Loucy (cell line): Measurements from ENCODE around the gene BAK1.

Source experiments
- CTCF ChIP-seq: fragments of 200-600 bp; sonication (generic); conservative IDR thresholded peaks from 2 replicates; pipeline ENCODE4 v1.5.1; 2014; ENCODE audit warnings: mild to moderate bottlenecking, antibody characterized with exemption, low read length
- EZH2phosphoT487 ChIP-seq: fragments of 200-600 bp; IDR thresholded peaks from 2 replicates; pipeline ENCODE4 v1.6.1; 2018; ENCODE audit warnings: antibody characterized with exemption, mild to moderate bottlenecking, moderate library complexity, borderline replicate concordance

- no peak for TF ChIP-seq CTCF
- no peak for TF ChIP-seq EZH2phosphoT487
Observed at GRCh38 chr6:33591424-33592032, 11.5 kb upstream of the BAK1 start.
